ENCODE data around the gene LMX1B.
"Not testable (repeated sequence)": the region's sequence is repeated elsewhere in the genome, so short reads cannot be mapped to it uniquely, and the experiment has no call there.

Gene LMX1B

DNA sequence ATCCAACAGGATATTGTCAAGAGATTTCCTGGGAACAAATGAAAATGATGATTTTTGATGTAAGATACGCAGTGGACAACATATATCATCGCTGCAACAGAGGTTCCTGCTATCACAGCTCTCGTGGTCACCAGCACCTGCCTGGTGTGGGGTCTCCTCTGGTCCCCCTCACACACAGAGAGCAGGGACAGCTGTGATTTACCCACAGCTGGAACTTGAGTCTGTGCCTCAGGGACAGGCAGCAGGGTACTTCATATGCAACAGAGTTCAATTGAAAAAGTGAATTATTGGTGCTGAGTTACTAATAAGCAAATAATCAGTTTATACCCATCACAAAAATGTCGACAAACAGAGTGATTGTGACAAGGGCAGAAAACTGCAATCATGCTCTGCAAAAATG lies 93.4 kb downstream of the LMX1B start:
- no peak for DNase-seq (ENCODE audit: low spot score in 2 of 2)
- ATAC-seq (ENCODE audit: low read depth) = no peak
- Mint-ChIP-seq H3K9me3 (no peaks in the 10 kb centered on the region), H3K4me3 (no peak overlapping the region), H3K27ac (no peak overlapping the region), H3K4me1 (peaks cover 9% of the 10 kb centered on the region), H3K27me3 (peaks cover 12% of the 10 kb centered on the region), H3K36me3 (no peaks in the 10 kb centered on the region)

DNA sequence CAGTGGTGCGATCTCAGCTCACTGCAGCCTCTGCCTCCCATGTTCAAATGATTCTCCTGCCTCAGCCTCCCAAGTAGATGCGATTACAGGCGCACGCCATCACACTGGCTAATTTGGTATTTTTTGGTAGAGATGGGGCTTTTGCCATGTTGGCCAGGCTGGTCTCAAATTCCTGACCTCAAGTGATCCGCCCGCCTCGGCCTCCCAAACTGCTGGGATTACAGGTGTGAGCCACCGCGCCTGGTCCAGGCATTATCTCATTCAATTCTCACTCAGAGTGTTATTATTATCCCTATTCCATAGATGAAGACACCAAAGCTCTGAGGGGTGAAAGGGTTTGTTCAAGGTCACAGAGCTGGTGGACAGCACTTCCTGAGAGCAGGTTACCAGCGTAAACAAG lies 94.0 kb downstream of the LMX1B start:
- H3K4me1 Mint-ChIP-seq; H3K27ac Mint-ChIP-seq; ATAC-seq (ENCODE audit: low read depth); H3K4me3 Mint-ChIP-seq; H3K9me3 Mint-ChIP-seq; DNase-seq (ENCODE audit: low spot score in 2 of 2); H3K36me3 Mint-ChIP-seq: not testable (repeated sequence)
- H3K27me3 Mint-ChIP-seq = peaks cover 10% of the 10 kb centered on the region

DNA sequence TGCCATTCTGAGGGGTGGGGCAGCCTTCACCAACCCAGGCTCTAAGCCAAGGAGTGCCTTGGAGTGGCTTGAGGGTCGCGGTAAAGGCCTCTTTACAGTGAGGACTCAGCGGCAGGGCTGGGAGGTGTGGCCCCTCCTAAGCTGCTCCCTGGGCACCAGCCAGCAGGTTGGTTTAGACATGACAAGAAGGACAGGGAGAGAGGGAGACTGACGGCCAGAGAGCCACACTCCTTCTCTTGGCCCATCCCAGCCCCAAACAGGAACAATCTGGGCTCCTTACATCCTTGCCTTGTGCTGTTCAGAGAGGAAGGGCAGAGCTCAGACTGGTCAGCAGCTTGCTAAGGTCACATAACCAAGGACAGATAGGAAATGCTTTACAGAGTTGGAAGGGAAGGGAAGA lies 94.5 kb downstream of the LMX1B start:
- peaks cover 10% of the 10 kb centered on the region for H3K27me3 Mint-ChIP-seq
- ATAC-seq (ENCODE audit: low read depth) (no peak), DNase-seq (ENCODE audit: low spot score in 2 of 2) (no peak)
- peaks cover 9% of the 10 kb centered on the region for H3K4me1 Mint-ChIP-seq
- no peaks in the 10 kb centered on the region for H3K36me3 Mint-ChIP-seq
- H3K4me3 Mint-ChIP-seq = no peak overlapping the region
- no peaks in the 10 kb centered on the region for H3K9me3 Mint-ChIP-seq
- no peak overlapping the region for H3K27ac Mint-ChIP-seq

DNA sequence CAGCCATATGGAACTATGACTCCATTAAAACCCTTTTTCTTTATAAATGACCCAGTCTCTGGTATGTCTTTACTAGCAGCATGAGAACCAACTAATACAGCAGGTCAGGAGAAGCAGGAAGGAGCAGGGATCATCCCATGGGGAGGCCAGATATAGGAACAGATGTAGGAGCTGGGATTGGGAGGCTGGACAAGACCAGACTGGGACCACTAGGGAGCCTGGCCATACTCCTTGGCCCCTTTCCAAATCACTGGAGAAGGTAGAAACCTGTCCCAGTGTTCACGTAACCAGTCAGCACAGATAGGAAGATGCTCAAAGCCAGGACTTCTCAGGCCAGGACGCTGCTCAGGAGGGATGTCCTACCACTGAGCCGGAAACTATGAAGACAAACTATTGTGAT lies 95.5 kb downstream of the LMX1B start:
- Mint-ChIP-seq H3K9me3 (no peaks in the 10 kb centered on the region), H3K27ac (no peak overlapping the region), H3K4me3 (no peak overlapping the region), H3K4me1 (peaks cover 9% of the 10 kb centered on the region), H3K27me3 (peaks cover 7% of the 10 kb centered on the region), H3K36me3 (no peaks in the 10 kb centered on the region)
- no peak for ATAC-seq (ENCODE audit: low read depth)
- no peak for DNase-seq (ENCODE audit: low spot score in 2 of 2)

DNA sequence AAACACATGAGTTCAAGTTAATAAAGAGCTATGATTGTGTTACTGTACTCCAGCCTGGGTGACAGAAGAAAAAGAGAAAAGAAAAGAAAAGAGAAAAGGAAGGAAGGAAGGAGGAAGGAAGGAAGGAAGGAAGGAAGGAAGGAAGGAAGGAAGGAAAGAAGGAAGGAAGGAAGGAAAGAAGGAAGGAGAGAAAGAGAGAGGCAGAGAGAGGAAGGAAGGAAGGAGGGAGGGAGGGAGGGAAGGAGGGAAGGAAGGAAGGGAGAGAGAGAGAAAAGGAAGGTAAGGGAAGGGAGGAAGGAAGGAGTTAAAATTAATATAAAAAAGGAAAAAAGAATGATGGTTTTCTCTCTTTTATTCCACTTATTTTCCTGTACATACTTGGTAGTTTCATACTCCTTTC lies 101.7 kb downstream of the LMX1B start:
- Mint-ChIP-seq H3K4me1 (peaks cover 14% of the 10 kb centered on the region), H3K9me3 (peaks cover 2% of the 10 kb centered on the region), H3K27ac (no peak overlapping the region), H3K27me3 (peaks cover 2% of the 10 kb centered on the region), H3K36me3 (no peaks in the 10 kb centered on the region), H3K4me3 (no peak overlapping the region)
- no peak for ATAC-seq (ENCODE audit: low read depth)
- DNase-seq (ENCODE audit: low spot score in 2 of 2) = no peak

DNA sequence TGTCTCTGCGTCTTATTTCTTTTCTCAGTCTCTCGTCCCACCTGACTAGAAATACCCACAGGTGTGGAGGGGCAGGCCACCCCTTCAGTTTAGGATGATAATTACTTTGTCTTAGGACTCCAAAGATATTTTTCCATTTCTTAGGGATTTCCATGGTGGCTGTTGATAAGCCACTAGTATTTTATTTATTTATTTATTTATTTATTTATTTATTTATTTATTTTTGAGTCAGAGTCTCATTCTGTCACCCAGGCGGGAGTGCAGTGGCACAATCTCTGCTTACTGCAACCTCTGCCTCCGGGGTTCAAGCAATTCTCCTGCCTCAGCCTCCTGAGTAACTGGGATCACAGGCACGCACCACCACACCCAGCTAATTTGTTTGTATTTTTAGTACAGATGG lies 103.7 kb downstream of the LMX1B start:
- not testable (repeated sequence) for H3K36me3 Mint-ChIP-seq; H3K27ac Mint-ChIP-seq; DNase-seq (ENCODE audit: low spot score in 2 of 2); ATAC-seq (ENCODE audit: low read depth); H3K9me3 Mint-ChIP-seq; H3K4me3 Mint-ChIP-seq; H3K27me3 Mint-ChIP-seq
- H3K4me1 Mint-ChIP-seq = peaks cover 27% of the 10 kb centered on the region

DNA sequence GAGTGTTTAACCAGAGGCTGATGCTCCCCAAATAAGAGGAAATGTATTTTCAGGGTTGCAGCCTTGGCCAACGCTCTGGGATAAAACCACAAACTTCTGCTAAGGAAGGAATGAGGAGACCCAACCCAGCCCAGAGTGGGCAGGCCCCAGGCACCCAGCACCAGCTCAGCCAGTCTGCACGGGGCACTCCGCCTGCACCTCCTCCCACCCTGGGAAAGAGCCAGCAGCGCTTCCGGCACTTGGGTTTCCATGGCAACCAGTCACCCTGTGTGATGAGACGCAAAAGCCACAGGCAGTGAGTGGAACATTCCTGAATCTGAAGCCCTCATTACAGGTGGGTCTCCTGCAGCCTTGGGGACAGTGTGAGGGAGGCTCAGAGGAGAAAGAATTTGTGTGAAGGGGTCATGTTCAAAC lies 105.9 kb downstream of the LMX1B start:
- peak overlapping the region; percentile 95 for H3K27ac Mint-ChIP-seq
- H3K9me3 Mint-ChIP-seq = peaks cover 2% of the 10 kb centered on the region
- ATAC-seq (ENCODE audit: low read depth) (peak; percentile 59), DNase-seq (ENCODE audit: low spot score in 2 of 2) (peak; percentile 55 to 78)
- peaks cover 2% of the 10 kb centered on the region for H3K27me3 Mint-ChIP-seq
- peaks cover 34% of the 10 kb centered on the region for H3K4me1 Mint-ChIP-seq
- H3K36me3 Mint-ChIP-seq = no peaks in the 10 kb centered on the region
- peak overlapping the region; percentile 8 for H3K4me3 Mint-ChIP-seq

DNA sequence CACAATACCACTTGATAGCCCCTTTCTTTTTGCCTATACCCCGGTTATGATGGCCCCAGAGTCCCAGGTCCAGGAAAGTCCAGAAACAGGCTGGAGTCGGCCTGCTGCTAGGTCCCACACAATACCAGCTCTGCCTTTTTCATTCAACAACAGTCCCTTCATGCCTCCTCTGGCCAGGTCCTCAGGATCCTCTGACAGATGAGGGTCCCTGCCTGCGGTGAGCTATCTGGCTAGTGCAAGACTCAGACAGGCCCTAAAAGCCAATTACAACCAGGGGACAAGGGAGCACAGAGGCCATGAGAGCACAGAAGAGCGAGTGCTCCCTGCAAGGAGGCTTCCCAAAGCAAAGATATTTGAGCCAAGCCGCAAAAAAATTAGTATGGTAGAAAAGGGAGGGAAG lies 106.3 kb downstream of the LMX1B start:
- Mint-ChIP-seq H3K4me3 (peak overlapping the region; percentile 8), H3K27me3 (peaks cover 2% of the 10 kb centered on the region), H3K27ac (peak overlapping the region; percentile 95), H3K9me3 (peaks cover 2% of the 10 kb centered on the region), H3K4me1 (peaks cover 34% of the 10 kb centered on the region), H3K36me3 (no peaks in the 10 kb centered on the region)
- DNase-seq (ENCODE audit: low spot score in 2 of 2) (no peak), ATAC-seq (ENCODE audit: low read depth) (no peak)

DNA sequence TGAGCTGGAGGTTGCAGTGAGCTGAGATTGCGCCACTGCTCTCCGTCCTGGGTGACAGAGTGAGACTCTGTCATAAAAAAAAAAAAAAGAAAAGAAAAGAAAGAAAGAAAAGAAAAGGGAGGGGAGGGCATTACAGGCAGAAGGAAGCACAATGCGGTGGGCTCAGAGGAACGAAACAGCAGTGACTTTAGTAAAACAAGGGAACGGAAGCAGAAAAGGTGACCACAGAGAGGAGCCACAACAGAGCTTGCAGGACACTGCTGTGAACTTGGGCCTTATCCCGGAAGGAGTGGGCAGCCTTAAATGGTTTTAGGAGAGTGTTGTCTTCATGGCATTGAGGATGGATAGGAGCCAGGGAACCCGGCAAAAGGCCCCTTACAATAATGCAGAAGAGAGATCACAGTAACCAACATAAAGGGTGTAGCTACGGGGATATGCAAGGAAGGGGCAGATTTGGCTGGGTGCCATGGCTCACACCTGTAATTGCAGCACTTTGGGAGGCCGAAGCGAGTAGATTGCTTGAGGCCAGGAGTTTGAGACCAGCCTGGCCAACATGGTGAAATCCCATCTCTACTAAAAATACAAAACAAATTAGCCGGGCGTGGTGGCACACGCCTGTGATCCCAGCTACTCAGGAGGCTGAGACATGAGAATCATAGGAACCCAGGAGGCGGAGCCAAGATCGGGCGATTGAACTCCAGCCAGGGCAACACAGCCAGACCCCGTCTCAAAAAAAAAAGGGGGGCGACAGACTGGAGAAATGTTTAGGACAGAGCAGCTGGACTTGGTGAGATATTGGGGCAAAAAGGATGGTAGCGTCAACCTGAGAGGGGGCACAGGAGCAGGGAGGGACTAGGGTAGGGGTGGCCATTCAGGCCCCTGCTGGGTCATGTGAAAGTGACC lies 107.2 kb downstream of the LMX1B start:
- H3K36me3 Mint-ChIP-seq = no peaks in the 10 kb centered on the region
- peak overlapping the region; percentile 95 for H3K27ac Mint-ChIP-seq
- no peak for ATAC-seq (ENCODE audit: low read depth)
- H3K27me3 Mint-ChIP-seq = no peaks in the 10 kb centered on the region
- H3K4me3 Mint-ChIP-seq = peak overlapping the region; percentile 94
- no peaks in the 10 kb centered on the region for H3K9me3 Mint-ChIP-seq
- DNase-seq (ENCODE audit: low spot score in 2 of 2) = no peak
- peaks cover 31% of the 10 kb centered on the region for H3K4me1 Mint-ChIP-seq

DNA sequence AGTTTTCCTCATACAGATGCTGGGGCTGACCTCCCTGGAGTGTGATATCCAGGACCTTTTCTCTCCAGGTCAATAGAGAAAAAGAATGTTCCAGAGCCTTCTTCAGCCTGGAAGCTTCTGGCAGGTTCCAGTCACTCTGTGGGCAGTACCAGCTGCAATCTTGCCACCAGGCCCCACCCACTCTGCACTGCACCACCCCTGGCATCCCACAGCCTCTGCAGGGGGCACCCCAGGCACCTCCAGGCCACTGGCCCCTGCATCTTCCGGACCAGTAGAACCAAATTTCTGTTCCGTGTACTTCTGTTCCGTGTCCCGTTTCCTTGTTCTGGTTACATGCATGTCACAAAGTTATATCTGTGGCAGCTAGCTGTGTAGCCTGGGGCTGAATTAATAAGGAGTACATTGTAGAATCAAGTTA lies 107.8 kb downstream of the LMX1B start:
- DNase-seq (ENCODE audit: low spot score in 2 of 2) (no peak), ATAC-seq (ENCODE audit: low read depth) (peak; percentile 8)
- H3K27me3 Mint-ChIP-seq = no peaks in the 10 kb centered on the region
- peak overlapping the region; percentile 95 for H3K27ac Mint-ChIP-seq
- H3K4me1 Mint-ChIP-seq = peaks cover 31% of the 10 kb centered on the region
- H3K36me3 Mint-ChIP-seq = no peaks in the 10 kb centered on the region
- no peaks in the 10 kb centered on the region for H3K9me3 Mint-ChIP-seq
- peak overlapping the region; percentile 94 for H3K4me3 Mint-ChIP-seq

DNA sequence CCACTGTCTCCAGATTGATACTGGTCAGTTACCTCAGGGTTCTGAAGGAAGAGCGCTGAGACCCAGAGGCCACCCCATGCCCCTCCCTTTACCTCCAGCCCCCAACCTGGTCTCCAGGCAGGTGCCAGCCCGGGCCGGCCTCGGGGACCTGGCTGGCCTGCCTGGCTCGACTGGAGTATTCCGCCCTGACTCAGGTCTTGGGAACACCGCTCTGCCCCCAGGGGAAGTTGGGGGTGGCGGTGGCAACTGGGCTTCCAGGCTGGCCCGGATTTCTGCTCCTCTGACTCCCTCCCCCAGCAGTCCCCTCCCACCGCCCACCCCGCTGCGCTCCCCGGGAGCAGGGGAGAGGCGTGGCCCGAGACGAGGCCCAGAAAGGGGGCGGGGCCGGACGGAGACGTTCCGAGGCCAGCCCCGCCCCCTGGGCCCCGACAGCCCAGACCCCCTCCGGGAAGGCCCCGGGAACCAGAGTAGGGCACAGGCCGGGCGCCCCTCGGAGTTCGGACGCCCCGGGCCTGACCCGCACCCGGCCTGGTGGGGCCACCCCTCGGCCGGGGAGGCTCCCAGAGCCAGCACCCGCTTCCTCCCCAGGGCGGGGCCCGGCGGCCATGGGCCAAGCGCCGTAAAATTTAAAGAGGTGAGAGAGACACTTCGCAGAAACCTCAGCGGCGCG lies 108.7 kb downstream of the LMX1B start:
- peak; percentile 69 for ATAC-seq (ENCODE audit: low read depth)
- Mint-ChIP-seq H3K9me3 (no peaks in the 10 kb centered on the region), H3K27ac (peak overlapping the region; percentile 95), H3K4me1 (peaks cover 31% of the 10 kb centered on the region), H3K36me3 (no peaks in the 10 kb centered on the region), H3K27me3 (no peaks in the 10 kb centered on the region), H3K4me3 (peak overlapping the region; percentile 94)
- DNase-seq (ENCODE audit: low spot score in 2 of 2) = peak; percentile 84 to 93

DNA sequence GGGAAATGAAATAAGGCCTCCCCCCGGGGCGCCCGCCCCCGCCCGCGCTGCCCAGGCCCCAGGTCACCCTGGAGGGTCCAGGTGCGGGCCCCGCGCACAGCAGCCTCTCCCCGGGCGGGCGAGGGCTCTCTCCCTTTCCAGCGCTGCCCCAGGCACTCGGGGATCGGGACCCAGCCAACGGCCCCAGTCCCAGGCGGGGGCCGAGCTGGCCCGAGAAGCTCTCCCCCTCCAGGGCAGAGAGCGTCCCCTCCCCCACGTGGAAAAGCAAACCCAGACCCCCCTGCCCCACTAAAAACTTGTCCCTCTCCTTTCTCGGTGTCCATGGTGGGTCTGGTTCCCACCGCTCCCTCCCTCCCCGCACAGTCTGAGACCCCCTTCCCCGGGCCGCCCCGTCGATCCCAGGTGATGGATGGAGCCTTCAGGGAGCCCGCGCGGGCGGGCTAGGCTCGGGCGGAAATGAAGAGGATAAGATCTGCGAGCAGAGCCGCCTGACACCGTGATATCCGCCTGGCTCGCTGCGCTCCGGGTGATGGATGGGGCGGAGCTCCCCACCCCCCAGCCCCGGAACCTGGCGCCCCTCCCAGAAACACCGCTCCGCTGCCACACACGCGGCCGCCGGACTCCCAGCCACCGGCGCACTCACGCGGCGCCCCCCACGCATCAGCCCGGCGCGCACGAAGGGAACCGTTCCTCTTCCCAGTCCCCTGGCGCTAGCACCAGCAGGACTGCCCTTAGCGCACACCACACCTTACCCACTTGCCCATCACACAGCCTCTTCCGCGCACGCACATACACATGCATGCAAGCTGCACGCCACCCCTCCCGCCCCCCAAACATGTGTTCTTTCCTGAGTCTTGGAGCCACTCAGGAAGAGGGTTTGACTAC lies 109.4 kb downstream of the LMX1B start:
- Mint-ChIP-seq H3K27me3 (no peaks in the 10 kb centered on the region), H3K36me3 (no peaks in the 10 kb centered on the region), H3K9me3 (no peaks in the 10 kb centered on the region), H3K27ac (peak overlapping the region; percentile 95), H3K4me3 (peak overlapping the region; percentile 89), H3K4me1 (peaks cover 31% of the 10 kb centered on the region)
- DNase-seq (ENCODE audit: low spot score in 2 of 2) = peak; percentile 49 to 52
- ATAC-seq (ENCODE audit: low read depth) = peak; percentile 55

DNA sequence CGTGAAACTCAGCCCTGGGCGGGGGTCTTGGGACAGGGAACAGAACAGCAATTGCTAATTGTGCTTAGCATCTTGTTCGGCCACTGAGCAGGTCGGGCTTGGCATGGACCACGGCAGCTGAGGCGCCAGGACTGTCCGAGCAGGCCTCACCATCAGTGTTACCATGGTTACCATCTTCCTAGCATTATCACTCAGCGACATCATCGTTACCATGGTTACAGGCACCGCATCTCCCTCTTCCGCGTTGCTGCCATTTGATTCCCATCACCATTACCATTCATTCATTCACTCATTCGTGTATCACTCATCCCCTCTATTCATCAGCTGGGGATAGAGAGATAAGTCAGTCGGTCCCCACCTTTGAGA lies 110.1 kb downstream of the LMX1B start:
- H3K4me3 Mint-ChIP-seq = peak overlapping the region; percentile 89
- no peaks in the 10 kb centered on the region for H3K9me3 Mint-ChIP-seq
- H3K27ac Mint-ChIP-seq = peak overlapping the region; percentile 95
- H3K4me1 Mint-ChIP-seq = peaks cover 30% of the 10 kb centered on the region
- ATAC-seq (ENCODE audit: low read depth) = no peak
- H3K36me3 Mint-ChIP-seq = no peaks in the 10 kb centered on the region
- H3K27me3 Mint-ChIP-seq = no peaks in the 10 kb centered on the region
- no peak for DNase-seq (ENCODE audit: low spot score in 2 of 2)

DNA sequence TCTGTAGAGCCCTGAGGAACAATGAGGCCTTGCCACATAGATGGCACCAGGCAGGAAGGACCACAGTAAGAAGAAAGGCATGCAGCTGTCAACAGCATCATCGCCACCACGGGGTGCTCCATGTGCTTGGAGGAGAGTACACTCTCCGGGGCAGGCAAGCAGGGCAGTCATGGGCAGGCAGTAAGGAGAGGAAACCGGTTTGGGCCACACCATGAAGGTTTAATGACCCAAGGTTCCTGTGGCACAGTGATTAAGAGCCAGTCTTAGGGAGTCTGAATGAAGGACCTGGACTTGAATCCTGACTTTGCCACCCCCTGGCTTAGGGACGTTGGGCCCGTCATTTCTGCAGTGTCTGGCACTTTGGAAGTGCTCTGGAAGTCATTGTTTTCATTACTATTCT lies 110.5 kb downstream of the LMX1B start:
- Mint-ChIP-seq H3K4me1 (peaks cover 29% of the 10 kb centered on the region), H3K27ac (peak overlapping the region; percentile 95), H3K9me3 (peaks cover 2% of the 10 kb centered on the region), H3K36me3 (no peaks in the 10 kb centered on the region), H3K27me3 (no peaks in the 10 kb centered on the region), H3K4me3 (peak overlapping the region; percentile 89)
- DNase-seq (ENCODE audit: low spot score in 2 of 2) = no peak
- ATAC-seq (ENCODE audit: low read depth) = no peak

All from memory B cell (primary cell).